ENCODE data around the gene WWOX.

GRCh38 chr16:78281115-78281514 lies 181.7 kb downstream of the WWOX start:
- no peak for TF ChIP-seq POLR2A (IDR thresholded peaks at IDR 0.05)
- TF ChIP-seq, protein P1, sequence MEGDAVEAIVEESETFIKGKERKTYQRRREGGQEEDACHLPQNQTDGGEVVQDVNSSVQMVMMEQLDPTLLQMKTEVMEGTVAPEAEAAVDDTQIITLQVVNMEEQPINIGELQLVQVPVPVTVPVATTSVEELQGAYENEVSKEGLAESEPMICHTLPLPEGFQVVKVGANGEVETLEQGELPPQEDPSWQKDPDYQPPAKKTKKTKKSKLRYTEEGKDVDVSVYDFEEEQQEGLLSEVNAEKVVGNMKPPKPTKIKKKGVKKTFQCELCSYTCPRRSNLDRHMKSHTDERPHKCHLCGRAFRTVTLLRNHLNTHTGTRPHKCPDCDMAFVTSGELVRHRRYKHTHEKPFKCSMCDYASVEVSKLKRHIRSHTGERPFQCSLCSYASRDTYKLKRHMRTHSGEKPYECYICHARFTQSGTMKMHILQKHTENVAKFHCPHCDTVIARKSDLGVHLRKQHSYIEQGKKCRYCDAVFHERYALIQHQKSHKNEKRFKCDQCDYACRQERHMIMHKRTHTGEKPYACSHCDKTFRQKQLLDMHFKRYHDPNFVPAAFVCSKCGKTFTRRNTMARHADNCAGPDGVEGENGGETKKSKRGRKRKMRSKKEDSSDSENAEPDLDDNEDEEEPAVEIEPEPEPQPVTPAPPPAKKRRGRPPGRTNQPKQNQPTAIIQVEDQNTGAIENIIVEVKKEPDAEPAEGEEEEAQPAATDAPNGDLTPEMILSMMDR (IDR thresholded peaks at IDR 0.05 in 8 of 11, conservative IDR thresholded peaks at IDR 0.05 in 3 of 11): no peak
- TF ChIP-seq POLR2AphosphoS5 (IDR thresholded peaks at IDR 0.05): no peak
